Measurements from ENCODE around the gene SPARC.
A peak's percentile ranks its signal among the peaks of the same experiment; 100 is the strongest.

Gene SPARC

DNA sequence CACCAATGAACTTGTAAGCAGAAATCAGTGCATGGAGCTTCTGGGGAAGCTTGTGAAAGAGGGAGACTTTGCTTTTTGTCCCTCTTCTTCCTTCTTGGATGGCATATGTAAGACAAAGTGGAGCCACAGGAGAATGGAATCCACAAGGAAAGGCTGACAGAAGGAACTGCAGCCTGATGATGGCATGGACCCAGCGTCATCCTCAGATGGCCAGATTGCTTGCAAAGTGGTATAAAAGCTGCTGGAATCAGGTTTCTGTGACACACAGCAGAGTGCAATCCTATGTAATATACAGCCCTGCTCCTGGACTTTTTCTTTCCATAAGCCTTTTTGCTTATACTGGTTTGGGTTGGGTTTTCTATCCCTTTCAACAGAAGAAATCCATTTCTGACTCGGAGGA is 31.4 kb upstream of the SPARC start:
- H3K4me3 ChIP-seq (ENCODE audit: low read depth, low read length), result no peak overlapping the region
- TF ChIP-seq, protein P1, sequence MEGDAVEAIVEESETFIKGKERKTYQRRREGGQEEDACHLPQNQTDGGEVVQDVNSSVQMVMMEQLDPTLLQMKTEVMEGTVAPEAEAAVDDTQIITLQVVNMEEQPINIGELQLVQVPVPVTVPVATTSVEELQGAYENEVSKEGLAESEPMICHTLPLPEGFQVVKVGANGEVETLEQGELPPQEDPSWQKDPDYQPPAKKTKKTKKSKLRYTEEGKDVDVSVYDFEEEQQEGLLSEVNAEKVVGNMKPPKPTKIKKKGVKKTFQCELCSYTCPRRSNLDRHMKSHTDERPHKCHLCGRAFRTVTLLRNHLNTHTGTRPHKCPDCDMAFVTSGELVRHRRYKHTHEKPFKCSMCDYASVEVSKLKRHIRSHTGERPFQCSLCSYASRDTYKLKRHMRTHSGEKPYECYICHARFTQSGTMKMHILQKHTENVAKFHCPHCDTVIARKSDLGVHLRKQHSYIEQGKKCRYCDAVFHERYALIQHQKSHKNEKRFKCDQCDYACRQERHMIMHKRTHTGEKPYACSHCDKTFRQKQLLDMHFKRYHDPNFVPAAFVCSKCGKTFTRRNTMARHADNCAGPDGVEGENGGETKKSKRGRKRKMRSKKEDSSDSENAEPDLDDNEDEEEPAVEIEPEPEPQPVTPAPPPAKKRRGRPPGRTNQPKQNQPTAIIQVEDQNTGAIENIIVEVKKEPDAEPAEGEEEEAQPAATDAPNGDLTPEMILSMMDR (IDR thresholded peaks at IDR 0.05; ENCODE audit: low read depth, low read length), result no peak
- peak; percentile 53 for DNase-seq (ENCODE audit: low read depth, low spot score)
- in situ Hi-C loops (cut with HindIII; ENCODE audit: low sequenced_read_pairs), result no loop called here

DNA sequence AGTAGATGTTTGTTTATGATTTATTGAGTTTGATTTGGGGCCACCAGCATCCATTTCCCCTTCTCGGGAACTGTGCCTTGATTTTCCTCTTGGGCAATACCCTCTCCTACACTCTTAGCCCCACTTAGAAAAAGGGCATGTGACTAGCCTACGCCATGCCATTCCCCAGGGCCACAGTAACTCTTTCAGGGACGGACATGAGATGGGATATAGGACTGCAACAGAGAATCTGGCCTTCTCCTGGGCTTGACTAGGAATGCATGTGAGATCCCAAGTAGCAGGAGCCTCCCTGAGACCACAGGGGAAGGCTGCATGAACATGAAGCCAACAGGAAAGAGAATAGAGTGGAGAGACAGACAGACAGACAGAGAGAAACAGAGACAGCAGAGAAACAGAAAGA is 30.7 kb upstream of the SPARC start:
- in situ Hi-C loops (cut with HindIII; ENCODE audit: low sequenced_read_pairs), result no loop called here
- no peak overlapping the region for H3K4me3 ChIP-seq (ENCODE audit: low read depth, low read length)
- DNase-seq (ENCODE audit: low read depth, low spot score), result no peak
- TF ChIP-seq, protein P1 (IDR thresholded peaks at IDR 0.05; ENCODE audit: low read depth, low read length), result no peak

DNA sequence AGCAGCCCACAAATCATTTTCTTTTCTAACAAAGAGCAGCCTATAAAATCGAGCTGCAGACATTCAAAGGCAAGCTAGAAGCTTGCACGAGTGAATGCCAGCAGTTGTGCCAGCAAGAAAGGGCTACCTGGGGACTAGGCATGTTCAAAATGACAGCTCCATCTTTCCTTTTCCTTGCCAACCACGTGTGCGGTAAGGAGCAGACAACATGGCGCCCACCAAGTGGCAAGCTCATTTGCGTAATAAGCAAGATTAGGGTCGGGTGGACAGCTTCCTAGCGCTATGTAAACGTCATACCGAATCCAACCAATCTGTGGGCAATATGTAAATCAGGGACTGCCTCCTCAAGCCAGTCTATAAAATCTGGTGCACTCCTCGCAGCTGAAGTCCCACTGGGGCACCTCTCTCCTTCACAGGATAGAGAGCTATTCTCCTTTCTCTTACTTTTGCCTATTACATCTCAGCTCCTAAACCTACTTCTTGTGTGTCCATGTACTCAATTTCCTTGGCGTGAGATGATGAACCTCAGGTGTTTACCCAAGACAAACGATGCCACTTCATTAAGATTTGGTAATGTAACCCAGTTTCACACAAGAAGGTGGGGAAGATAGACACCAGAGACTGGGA is 22.5 kb upstream of the SPARC start:
- TF ChIP-seq, protein P1 (IDR thresholded peaks at IDR 0.05; ENCODE audit: low read depth, low read length), result no peak
- in situ Hi-C loops (cut with HindIII; ENCODE audit: low sequenced_read_pairs), result no loop called here
- H3K4me3 ChIP-seq (ENCODE audit: low read depth, low read length), result no peak overlapping the region
- no peak for DNase-seq (ENCODE audit: low read depth, low spot score)

DNA sequence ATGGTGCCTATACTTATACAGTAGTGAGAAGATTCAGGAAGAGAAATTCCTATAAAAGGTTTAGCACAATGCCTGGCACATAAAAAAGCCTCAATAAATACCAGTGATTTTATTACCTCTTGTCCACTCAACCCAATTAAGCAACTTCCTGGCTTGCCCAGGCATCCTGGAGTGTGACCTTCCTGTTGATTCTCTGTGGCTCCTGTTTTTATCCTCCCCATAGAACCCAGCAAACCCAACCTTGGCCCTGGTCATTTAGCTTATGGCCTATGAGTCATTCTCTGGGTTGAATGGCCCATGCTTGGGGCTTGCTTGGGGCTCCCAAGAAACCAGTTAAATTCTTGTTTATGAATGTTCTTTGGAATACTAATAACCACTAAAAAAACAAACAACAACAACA is 21.4 kb upstream of the SPARC start:
- DNase-seq (ENCODE audit: low read depth, low spot score), result no peak

DNA sequence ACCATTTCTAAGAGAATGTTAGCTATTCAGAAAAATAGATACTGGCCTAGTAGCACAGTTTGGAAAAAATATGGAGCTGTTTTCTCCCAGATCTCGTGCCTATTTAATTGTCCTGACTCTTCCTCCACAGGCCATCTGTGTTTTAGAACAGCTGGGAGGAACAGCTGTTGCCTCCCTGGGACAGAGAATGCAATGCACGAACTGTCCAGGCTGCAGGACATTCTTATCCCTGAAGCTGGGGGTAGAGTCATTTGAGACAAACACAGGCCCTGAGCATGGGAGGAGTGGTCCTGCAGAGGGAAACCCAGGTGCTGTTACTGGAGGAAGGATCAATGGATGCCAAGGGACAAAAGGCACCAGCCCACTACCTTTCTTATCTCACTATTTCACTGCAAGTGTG is 20.9 kb upstream of the SPARC start:
- in situ Hi-C loops (cut with HindIII; ENCODE audit: low sequenced_read_pairs), result no loop called here
- DNase-seq (ENCODE audit: low read depth, low spot score), result no peak
- TF ChIP-seq, protein P1 (IDR thresholded peaks at IDR 0.05; ENCODE audit: low read depth, low read length), result no peak
- no peak overlapping the region for H3K4me3 ChIP-seq (ENCODE audit: low read depth, low read length)

More for the DNA sequence above, 21.4 kb upstream of the SPARC start:
- TF ChIP-seq, protein P1 (IDR thresholded peaks at IDR 0.05; ENCODE audit: low read depth, low read length), result no peak
- in situ Hi-C loops (cut with HindIII; ENCODE audit: low sequenced_read_pairs), result no loop called here
- no peak overlapping the region for H3K4me3 ChIP-seq (ENCODE audit: low read depth, low read length)

DNA sequence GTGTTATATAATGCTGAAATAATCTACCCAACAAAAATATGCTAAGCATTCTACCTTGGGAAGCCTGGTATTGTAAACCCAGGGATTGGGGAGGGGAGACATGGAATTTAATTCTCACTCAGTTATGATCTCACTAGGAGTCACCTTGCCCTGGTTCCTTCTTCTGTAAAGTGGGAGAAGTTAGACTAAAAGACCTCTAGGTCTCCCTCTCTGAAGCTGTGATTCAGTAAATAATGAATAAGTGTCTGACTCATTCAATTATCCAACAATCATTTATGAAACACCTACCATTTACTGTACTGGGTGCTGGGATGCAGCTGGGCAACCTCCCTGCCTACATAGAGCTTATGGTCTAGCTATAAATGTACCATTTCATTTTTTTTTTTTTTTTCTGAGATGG is 20.2 kb upstream of the SPARC start:
- H3K4me3 ChIP-seq (ENCODE audit: low read depth, low read length), result no peak overlapping the region
- in situ Hi-C loops (cut with HindIII; ENCODE audit: low sequenced_read_pairs), result no loop called here
- TF ChIP-seq, protein P1 (IDR thresholded peaks at IDR 0.05; ENCODE audit: low read depth, low read length), result no peak
- DNase-seq (ENCODE audit: low read depth, low spot score), result no peak

Measured in astrocyte of the spinal cord (primary cell).